Activated CD8-positive, alpha-beta memory T cell treated with anti-CD3 and anti-CD28 coated beads, Interleukin-2, amount 50 U/mL, for 1 hour (primary cell): ENCODE data around the gene GRM5.
"Not testable (repeated sequence)": the region's sequence is repeated elsewhere in the genome, so short reads cannot be mapped to it uniquely, and the experiment has no call there.

Experiments used
- DNase-seq: peaks from one replicate; pipeline ENCODE4 v3.0.0-alpha.2; 2020; ENCODE audit errors: extremely low read depth

Gene GRM5

GRCh38 chr11:88507771-88508417 is 557.9 kb downstream of the GRM5 start:
- no peak for DNase-seq

DNA sequence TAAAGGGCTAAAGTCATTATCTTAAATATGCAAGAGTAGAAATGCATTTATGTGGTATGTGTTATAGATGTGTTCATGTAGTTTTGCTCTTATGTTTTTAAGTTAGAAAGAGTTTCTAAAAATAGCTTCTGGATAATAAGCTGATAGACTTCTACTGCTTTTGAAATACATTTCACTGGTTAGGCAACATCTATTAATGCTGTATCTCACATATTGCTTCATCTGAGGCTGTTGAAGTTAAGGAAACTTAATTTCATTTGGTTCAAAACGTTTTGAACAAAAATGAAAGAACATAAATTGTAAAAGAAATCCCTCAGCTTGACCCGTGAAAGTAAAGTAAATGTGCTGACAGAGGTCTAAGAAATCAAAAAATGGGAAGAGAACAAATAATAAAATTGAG is 564.2 kb downstream of the GRM5 start:
- DNase-seq: no peak

- no peak for DNase-seq
Measured at GRCh38 chr11:88495836-88496235, 569.9 kb downstream of the GRM5 start.

- DNase-seq: no peak
Measured at GRCh38 chr11:88494848-88495247, 570.9 kb downstream of the GRM5 start.

DNA sequence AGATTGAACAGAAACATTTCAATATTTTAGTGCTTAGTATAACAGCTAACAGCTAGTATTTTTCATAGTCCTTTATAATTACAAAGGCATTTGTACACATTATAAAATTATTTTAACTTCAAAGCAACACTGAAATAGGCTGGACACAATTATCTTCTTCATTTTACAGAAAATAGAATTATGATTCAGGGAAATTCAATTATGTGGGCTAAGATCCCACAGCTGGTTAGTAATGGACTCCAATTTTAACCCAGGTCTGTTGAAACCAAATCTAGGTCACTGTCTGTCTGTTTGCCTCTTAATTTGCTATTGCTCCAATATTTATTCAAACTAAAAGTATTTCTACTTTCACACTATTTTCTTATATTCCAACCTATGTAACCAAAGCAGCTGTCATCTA is 574.1 kb downstream of the GRM5 start:
- no peak for DNase-seq

DNA sequence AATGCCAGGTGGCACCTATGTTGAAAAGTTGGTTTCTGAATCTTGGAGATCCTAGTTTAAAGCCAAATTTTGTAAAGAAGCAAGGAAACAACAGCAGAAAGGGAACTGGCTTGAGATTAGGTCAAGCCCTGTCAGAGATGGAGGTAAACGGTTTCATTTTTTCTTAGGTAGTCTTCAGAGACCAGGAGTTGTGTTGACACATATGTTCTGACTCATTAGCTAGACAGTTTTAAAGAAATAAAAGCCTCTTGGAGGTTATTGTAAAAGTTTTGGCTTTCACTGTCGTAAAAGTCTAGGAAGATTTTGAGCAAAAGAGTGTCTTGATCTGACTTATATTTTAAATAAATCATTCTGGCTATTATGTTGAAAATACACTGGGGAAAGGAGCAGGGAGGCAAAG is 576.8 kb downstream of the GRM5 start:
- no peak for DNase-seq

DNA sequence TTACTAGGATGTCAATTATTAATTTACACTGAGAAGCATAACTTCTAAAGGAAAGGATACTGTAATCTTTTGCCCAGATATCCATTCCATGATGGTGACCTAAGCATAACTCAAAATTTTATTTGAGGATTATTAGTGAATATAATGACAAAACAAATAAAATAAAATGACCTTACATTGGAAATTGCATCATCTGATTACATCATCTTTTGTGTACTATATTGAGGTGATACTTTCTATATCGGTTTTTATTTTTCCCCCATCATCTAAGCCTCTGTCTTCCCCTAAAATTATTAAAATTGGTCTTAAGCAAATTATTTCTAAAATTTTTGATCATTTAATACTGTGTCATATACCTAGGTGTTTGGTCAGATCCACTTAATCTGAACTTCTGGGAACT is 578.1 kb downstream of the GRM5 start:
- no peak for DNase-seq

- DNase-seq: no peak
Measured at GRCh38 chr11:88484873-88485621, 580.7 kb downstream of the GRM5 start.

- DNase-seq: no peak
Measured at GRCh38 chr11:88482871-88483301, 582.9 kb downstream of the GRM5 start.

- no peak for DNase-seq
Measured at GRCh38 chr11:88480223-88480622, 585.6 kb downstream of the GRM5 start.

- DNase-seq: no peak
Measured at GRCh38 chr11:88478136-88478815, 587.5 kb downstream of the GRM5 start.

DNA sequence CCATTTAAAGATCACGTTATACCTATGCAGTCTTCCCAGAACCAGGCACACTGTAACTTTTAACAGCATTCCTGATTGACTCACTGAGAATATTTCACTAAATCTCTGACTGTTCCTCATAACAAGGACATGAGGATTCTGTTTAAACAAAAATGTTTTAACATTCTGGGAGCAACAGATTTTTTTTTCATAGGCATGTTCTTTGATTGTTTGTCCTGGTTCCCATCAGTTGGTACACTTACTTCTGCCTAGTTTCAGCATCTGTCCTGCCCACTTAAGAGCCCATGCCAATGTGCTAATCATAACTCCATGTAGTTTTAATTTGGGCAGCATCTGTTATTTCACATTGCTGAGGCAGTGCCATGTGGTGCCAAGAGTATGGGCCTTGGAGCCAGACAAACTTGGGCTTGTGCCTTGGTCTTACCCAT is 589.8 kb downstream of the GRM5 start:
- no peak for DNase-seq

GRCh38 chr11:88474655-88475054 is 591.1 kb downstream of the GRM5 start:
- DNase-seq: no peak

- no peak for DNase-seq
Measured at GRCh38 chr11:88469561-88470225, 596.1 kb downstream of the GRM5 start.

DNA sequence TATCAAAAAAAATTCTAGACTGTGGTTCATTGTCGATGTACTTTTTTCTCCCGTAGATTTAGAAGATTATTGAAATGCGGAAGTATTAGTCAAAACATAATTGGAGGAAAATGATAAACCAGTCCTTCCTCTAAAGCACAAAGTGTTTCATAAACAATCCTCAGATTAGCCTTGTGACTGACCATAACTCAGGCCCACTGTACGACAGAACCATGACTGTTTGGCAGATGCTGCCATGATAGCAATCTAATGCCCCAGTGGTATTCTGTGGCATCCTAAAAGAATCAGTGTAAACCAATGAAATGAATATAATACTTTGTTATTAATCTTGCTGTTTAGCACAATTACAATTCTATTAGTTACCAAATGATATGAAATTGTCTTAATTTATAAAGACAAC is 601.3 kb downstream of the GRM5 start:
- DNase-seq: no peak

GRCh38 chr11:88463301-88463700 is 602.5 kb downstream of the GRM5 start:
- not testable (repeated sequence) for DNase-seq

DNA sequence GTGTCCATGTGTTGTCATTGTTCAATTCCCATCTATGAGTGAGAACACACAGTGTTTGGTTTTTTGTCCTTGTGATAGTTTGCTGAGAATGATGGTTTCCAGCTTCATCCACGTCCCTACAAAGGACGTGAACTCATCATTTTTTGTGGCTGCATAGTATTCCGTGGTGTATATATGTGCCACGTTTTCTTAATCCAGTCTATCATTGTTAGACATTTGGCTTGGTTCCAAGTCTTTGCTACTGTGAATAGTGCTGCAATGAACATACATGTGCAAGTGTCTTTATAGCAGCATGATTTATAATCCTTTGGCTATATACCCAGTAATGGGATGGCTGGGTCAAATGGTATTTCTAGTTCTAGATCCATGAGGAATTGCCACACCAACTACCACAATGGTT is 607.7 kb downstream of the GRM5 start:
- DNase-seq: not testable (repeated sequence)

GRCh38 chr11:88455974-88456373 is 609.8 kb downstream of the GRM5 start:
- DNase-seq: no peak

- DNase-seq: no peak
Measured at GRCh38 chr11:88454881-88455280, 610.9 kb downstream of the GRM5 start.
